ENCODE results near the gene MEGF6.

The MEGF6 gene

GRCh38 chr1:3444298-3444697 is 167.0 kb downstream of the MEGF6 start:
- no peak for TF ChIP-seq POLR2A (IDR thresholded peaks at IDR 0.05; ENCODE audit: low read depth, low read length)
- FAIRE-seq: no peak

GRCh38 chr1:3443807-3444206 is 167.5 kb downstream of the MEGF6 start:
- no peak for TF ChIP-seq POLR2A (IDR thresholded peaks at IDR 0.05; ENCODE audit: low read depth, low read length)
- FAIRE-seq: no peak
- no peak for DNase-seq (ENCODE audit: insufficient read length, low spot score)

More at GRCh38 chr1:3444298-3444697, 167.0 kb downstream of the MEGF6 start:
- DNase-seq (ENCODE audit: insufficient read length, low spot score): no peak

DNA sequence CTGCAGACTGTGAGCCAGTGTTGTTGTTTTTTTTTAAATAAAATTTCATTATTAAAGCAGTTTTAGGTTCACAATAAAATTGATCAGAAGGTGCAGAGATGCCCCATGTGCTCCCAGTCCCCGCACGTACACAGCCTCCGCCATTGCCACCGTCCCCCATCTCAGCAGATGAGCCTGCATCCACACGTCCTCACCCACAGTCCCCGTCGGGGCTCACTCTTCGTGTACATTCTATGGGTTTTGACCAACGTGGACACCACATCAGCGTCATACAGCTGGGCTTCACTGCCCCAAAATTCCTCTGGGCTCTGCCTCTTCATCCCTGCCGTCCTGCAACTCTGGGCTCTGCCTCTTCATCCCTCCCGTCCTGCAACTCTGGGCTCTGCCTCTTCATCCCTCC is 168.4 kb downstream of the MEGF6 start:
- TF ChIP-seq POLR2A (IDR thresholded peaks at IDR 0.05; ENCODE audit: low read depth, low read length): no peak
- no peak for FAIRE-seq

GRCh38 chr1:3442331-3442730 is 169.0 kb downstream of the MEGF6 start:
- DNase-seq (ENCODE audit: insufficient read length, low spot score) (no peak), FAIRE-seq (no peak)
- no peak for TF ChIP-seq POLR2A (IDR thresholded peaks at IDR 0.05; ENCODE audit: low read depth, low read length)

More for the DNA sequence above, 168.4 kb downstream of the MEGF6 start:
- DNase-seq (ENCODE audit: insufficient read length, low spot score): no peak

GRCh38 chr1:3441880-3442279 is 169.4 kb downstream of the MEGF6 start:
- no peak for DNase-seq (ENCODE audit: insufficient read length, low spot score)
- FAIRE-seq: no peak
- no peak for TF ChIP-seq POLR2A (IDR thresholded peaks at IDR 0.05; ENCODE audit: low read depth, low read length)

- FAIRE-seq (no peak), DNase-seq (ENCODE audit: insufficient read length, low spot score) (no peak)
- no peak for TF ChIP-seq POLR2A (IDR thresholded peaks at IDR 0.05; ENCODE audit: low read depth, low read length)
Measured at GRCh38 chr1:3441410-3441847, 169.9 kb downstream of the MEGF6 start.

DNA sequence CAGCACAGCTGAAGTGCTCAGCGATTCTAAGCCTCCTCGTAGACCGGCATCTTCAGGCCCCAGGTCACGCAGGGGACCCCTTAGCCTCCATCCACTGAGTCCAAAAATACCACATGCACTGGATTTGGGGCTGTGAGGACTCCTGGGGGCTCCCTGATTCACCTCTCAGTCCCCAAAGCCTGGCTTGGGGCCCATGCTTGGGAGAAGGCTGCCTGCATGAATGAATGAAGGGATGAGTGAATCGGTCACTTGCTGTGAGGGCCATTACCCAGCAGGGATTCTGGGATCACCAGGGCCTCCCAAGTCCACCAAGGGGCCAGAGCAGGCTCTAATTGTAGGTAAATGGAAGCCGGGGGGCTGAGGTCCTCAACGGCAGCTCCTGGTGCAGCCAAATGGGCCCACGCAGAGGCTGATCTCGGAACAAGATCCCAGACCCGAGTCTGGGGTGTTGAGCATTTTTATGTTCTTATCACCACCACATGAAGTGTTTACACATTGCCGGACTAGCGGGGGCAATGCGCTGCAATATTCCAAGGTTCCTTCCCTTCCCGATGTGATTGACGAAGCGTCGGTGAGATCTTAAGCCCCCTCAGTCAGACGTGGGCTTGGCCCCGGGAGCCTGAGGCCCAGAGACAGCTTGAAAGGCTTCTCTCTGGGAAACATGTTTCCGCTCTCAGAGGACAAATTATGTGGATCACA is 170.4 kb downstream of the MEGF6 start:
- TF ChIP-seq POLR2A (IDR thresholded peaks at IDR 0.05; ENCODE audit: low read depth, low read length): no peak
- DNase-seq (ENCODE audit: insufficient read length, low spot score) (no peak), FAIRE-seq (no peak)

GRCh38 chr1:3440300-3440681 is 171.0 kb downstream of the MEGF6 start:
- no peak for TF ChIP-seq POLR2A (IDR thresholded peaks at IDR 0.05; ENCODE audit: low read depth, low read length)
- DNase-seq (ENCODE audit: insufficient read length, low spot score) (no peak), FAIRE-seq (no peak)

Data from H54 (cell line).